Left ventricle myocardium inferior (tissue), 1 donor: ENCODE data around the gene MPP2. TPM values are rescaled to one million over a fixed set of nuclear protein-coding genes. Genes with fewer than 3 reads are reported as not detected.

Experiments used
- DNase-seq: peaks from one replicate; pipeline ENCODE4 v3.0.0-alpha.2; 2020
- H3K27ac ChIP-seq: fragments of 200-600 bp; replicated peaks from 2 replicates; pipeline ENCODE4 v1.8.0; 2021
- H3K27me3 ChIP-seq: fragments of 200-600 bp; 2 replicates; pipeline ENCODE4 v1.8.0; 2021; ENCODE audit warnings: low read depth
- H3K36me3 ChIP-seq: fragments of 200-600 bp; 2 replicates; pipeline ENCODE4 v1.8.0; 2021
- H3K4me1 ChIP-seq: fragments of 200-600 bp; 2 replicates; pipeline ENCODE4 v1.8.0; 2021
- H3K4me3 ChIP-seq: fragments of 200-600 bp; 2 replicates; pipeline ENCODE4 v1.8.0; 2021; ENCODE audit warnings: mild to moderate bottlenecking, moderate library complexity
- H3K9me3 ChIP-seq: fragments of 200-600 bp; replicated peaks from 2 replicates; pipeline ENCODE4 v1.8.0; 2021
- CTCF ChIP-seq: fragments of 200-600 bp; IDR thresholded peaks from 2 replicates; pipeline ENCODE4 v1.8.0; 2021; ENCODE audit warnings: antibody characterized with exemption, mild to moderate bottlenecking, borderline replicate concordance
- intact Hi-C: fragments of 100-400 bp; cut with micrococcal nuclease; formaldehyde crosslinking; loops from one replicate; pipeline ENCODE4 v1.11.0; 2022
- total RNA-seq: library from RNA; stranded (reverse); fragmentation: NEBNext Ultra II Directional; extraction: Animal tissue kit (Norgen Biotek cat#: 25700); gene quantifications from one replicate; pipeline ENCODE4 v1.2.1, GENCODE V29; 2021
- donor health status: DM: no; HTN: yes; CAD: no; lungs with severe emphysema.

MPP2 gene
- total RNA-seq, 1 donor from 2014 or later, result 12.1 TPM

- no peaks in the 10 kb centered on the region for H3K36me3 ChIP-seq
- DNase-seq, result no peak
- peak overlapping the region; percentile 60 for H3K4me3 ChIP-seq
- no peaks in the 10 kb centered on the region for H3K9me3 ChIP-seq
- intact Hi-C loops, result loop anchor here (10.0 kb wide), 1 partner anchor 64 kb away; the partner anchor contains the start of gene CFAP97D1
- no peak for TF ChIP-seq CTCF
- peaks cover 31% of the 10 kb centered on the region for H3K4me1 ChIP-seq
- no peaks in the 10 kb centered on the region for H3K27me3 ChIP-seq
- H3K27ac ChIP-seq, result peak overlapping the region; percentile 84
Observed at GRCh38 chr17:43848601-43849000, 58.7 kb downstream of the MPP2 start.

GRCh38 chr17:43846963-43847371 is 60.4 kb downstream of the MPP2 start, which contains the start of gene CD300LG:
Gene CD300LG, plus strand, starts transcription at chr17:43847176. Its CDS starts 41 bp downstream, at chr17:43847217.
- Histone ChIP-seq H3K27me3 (no peaks in the 10 kb centered on the region), H3K4me1 (peaks cover 31% of the 10 kb centered on the region), H3K36me3 (no peaks in the 10 kb centered on the region), H3K9me3 (no peaks in the 10 kb centered on the region), H3K27ac (peak within 1 kb of the TSS; percentile 84), H3K4me3 (peak within 1 kb of the TSS; percentile 60)
- DNase-seq, result no peak
- intact Hi-C loops, result loop anchor here (10.0 kb wide), 1 partner anchor 62 kb away; the partner anchor contains the start of gene CFAP97D1
- no peak for TF ChIP-seq CTCF

GRCh38 chr17:43846221-43846712 is 61.1 kb downstream of the MPP2 start:
- Histone ChIP-seq H3K27me3 (no peaks in the 10 kb centered on the region), H3K27ac (peak overlapping the region; percentile 84), H3K4me3 (peak overlapping the region; percentile 60), H3K9me3 (no peaks in the 10 kb centered on the region), H3K36me3 (no peaks in the 10 kb centered on the region), H3K4me1 (peaks cover 29% of the 10 kb centered on the region)
- TF ChIP-seq CTCF, result peak; percentile 99
- intact Hi-C loops, result loop anchor here (10.0 kb wide), 1 partner anchor 61 kb away; the partner anchor contains the start of gene CFAP97D1
- DNase-seq, result peak; percentile 88

- Histone ChIP-seq H3K9me3 (no peaks in the 10 kb centered on the region), H3K27me3 (no peaks in the 10 kb centered on the region), H3K36me3 (no peaks in the 10 kb centered on the region), H3K4me1 (peaks cover 32% of the 10 kb centered on the region), H3K4me3 (no peak overlapping the region), H3K27ac (peak overlapping the region; percentile 84)
- TF ChIP-seq CTCF, result no peak
- DNase-seq, result no peak
- intact Hi-C loops, result loop anchor here (10.0 kb wide), 1 partner anchor 61 kb away; the partner anchor contains the start of gene CFAP97D1
Observed at GRCh38 chr17:43845766-43846165, 61.6 kb downstream of the MPP2 start.

GRCh38 chr17:43844241-43844640 is 63.1 kb downstream of the MPP2 start:
- H3K27ac ChIP-seq, result no peak overlapping the region
- intact Hi-C loops, result loop anchor here (10.0 kb wide), 1 partner anchor 59 kb away; the partner anchor contains the start of gene CFAP97D1
- H3K36me3 ChIP-seq, result no peaks in the 10 kb centered on the region
- H3K4me1 ChIP-seq, result peaks cover 36% of the 10 kb centered on the region
- no peak for DNase-seq
- no peaks in the 10 kb centered on the region for H3K27me3 ChIP-seq
- no peaks in the 10 kb centered on the region for H3K9me3 ChIP-seq
- no peak for TF ChIP-seq CTCF
- H3K4me3 ChIP-seq, result no peak overlapping the region
